ENCODE data around the gene KYNU. TPM values are rescaled to one million over a fixed set of nuclear protein-coding genes. Genes with fewer than 3 reads are reported as not detected.

The KYNU gene
- total and polyA plus RNA-seq, 2 of the 13 experiments (the other 11 are each of a cell fraction or from before 2014, with no cell fraction given) = 21.9 to 68.6 TPM

DNA sequence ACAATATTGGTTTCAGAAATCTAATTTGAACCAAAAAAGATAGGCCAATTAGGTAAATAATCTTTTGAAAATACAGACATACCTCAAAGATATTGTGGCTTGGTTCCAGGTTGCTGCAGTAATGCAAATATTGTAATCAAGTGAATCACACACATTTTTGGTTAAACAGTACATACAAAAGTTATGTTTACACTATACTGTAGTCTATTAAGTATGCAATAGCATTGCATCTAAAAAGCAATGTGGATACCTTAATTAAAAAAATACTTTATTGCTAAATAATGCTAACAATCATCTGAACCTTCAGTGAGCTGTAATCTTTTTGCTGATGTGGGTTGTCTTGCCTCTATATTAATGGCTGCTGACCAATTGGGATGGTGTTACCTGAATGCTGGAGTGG, 67.3 kb downstream of the KYNU start:
- no peak overlapping the region for H2AFZ ChIP-seq (ENCODE audit: low read length)
- H3K79me2 ChIP-seq (ENCODE audit: insufficient read depth, low read length) = no peaks in the 10 kb centered on the region
- TF ChIP-seq, protein P1, sequence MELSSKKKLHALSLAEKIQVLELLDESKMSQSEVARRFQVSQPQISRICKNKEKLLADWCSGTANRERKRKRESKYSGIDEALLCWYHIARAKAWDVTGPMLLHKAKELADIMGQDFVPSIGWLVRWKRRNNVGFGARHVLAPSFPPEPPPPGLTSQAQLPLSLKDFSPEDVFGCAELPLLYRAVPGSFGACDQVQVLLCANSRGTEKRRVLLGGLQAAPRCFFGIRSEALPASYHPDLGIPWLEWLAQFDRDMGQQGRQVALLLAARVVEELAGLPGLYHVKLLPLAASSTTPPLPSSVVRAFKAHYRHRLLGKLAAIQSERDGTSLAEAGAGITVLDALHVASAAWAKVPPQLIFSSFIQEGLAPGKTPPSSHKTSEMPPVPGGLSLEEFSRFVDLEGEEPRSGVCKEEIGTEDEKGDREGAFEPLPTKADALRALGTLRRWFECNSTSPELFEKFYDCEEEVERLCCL (CRISPR knock-in tag; IDR thresholded peaks at IDR 0.05; ENCODE audit: borderline replicate concordance) = no peak
- TF ChIP-seq HMG20A (CRISPR knock-in tag; IDR thresholded peaks at IDR 0.05; ENCODE audit: borderline replicate concordance) = no peak
- no peak for TF ChIP-seq IKZF4 (CRISPR knock-in tag; IDR thresholded peaks at IDR 0.05; ENCODE audit: borderline replicate concordance, low read depth, not compliant biosample characterization)
- TF ChIP-seq ZNF335 (CRISPR knock-in tag; IDR thresholded peaks at IDR 0.05) = no peak
- TF ChIP-seq, protein P2, sequence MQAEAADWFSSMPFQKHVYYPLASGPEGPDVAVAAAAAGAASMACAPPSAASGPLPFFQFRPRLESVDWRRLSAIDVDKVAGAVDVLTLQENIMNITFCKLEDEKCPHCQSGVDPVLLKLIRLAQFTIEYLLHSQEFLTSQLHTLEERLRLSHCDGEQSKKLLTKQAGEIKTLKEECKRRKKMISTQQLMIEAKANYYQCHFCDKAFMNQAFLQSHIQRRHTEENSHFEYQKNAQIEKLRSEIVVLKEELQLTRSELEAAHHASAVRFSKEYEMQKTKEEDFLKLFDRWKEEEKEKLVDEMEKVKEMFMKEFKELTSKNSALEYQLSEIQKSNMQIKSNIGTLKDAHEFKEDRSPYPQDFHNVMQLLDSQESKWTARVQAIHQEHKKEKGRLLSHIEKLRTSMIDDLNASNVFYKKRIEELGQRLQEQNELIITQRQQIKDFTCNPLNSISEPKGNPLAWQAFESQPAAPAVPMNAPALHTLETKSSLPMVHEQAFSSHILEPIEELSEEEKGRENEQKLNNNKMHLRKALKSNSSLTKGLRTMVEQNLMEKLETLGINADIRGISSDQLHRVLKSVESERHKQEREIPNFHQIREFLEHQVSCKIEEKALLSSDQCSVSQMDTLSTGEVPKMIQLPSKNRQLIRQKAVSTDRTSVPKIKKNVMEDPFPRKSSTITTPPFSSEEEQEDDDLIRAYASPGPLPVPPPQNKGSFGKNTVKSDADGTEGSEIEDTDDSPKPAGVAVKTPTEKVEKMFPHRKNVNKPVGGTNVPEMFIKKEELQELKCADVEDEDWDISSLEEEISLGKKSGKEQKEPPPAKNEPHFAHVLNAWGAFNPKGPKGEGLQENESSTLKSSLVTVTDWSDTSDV (CRISPR knock-in tag; IDR thresholded peaks at IDR 0.05) = no peak
- TF ChIP-seq SRY (CRISPR knock-in tag; IDR thresholded peaks at IDR 0.05) = no peak
- TF ChIP-seq ZFP36L2 (CRISPR knock-in tag; IDR thresholded peaks at IDR 0.05) = no peak
- TF ChIP-seq JUN (CRISPR knock-in tag; IDR thresholded peaks at IDR 0.05) = no peak
- no peak for TF ChIP-seq PCBP1 (IDR thresholded peaks at IDR 0.05; ENCODE audit: borderline replicate concordance, low read depth, low read length)
- TF ChIP-seq NFE2L1 (CRISPR knock-in tag; IDR thresholded peaks at IDR 0.05; ENCODE audit: borderline replicate concordance) = no peak
- no peak for TF ChIP-seq SMARCE1 (IDR thresholded peaks at IDR 0.05; ENCODE audit: borderline replicate concordance)
- TF ChIP-seq WIZ (CRISPR knock-in tag; IDR thresholded peaks at IDR 0.05) = no peak
- no peak for TF ChIP-seq JUNB (CRISPR knock-in tag; IDR thresholded peaks at IDR 0.05; ENCODE audit: borderline replicate concordance)
- TF ChIP-seq, protein P3, sequence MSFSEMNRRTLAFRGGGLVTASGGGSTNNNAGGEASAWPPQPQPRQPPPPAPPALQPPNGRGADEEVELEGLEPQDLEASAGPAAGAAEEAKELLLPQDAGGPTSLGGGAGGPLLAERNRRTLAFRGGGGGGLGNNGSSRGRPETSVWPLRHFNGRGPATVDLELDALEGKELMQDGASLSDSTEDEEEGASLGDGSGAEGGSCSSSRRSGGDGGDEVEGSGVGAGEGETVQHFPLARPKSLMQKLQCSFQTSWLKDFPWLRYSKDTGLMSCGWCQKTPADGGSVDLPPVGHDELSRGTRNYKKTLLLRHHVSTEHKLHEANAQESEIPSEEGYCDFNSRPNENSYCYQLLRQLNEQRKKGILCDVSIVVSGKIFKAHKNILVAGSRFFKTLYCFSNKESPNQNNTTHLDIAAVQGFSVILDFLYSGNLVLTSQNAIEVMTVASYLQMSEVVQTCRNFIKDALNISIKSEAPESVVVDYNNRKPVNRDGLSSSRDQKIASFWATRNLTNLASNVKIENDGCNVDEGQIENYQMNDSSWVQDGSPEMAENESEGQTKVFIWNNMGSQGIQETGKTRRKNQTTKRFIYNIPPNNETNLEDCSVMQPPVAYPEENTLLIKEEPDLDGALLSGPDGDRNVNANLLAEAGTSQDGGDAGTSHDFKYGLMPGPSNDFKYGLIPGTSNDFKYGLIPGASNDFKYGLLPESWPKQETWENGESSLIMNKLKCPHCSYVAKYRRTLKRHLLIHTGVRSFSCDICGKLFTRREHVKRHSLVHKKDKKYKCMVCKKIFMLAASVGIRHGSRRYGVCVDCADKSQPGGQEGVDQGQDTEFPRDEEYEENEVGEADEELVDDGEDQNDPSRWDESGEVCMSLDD (CRISPR knock-in tag; IDR thresholded peaks at IDR 0.05; ENCODE audit: borderline replicate concordance) = no peak
- TF ChIP-seq SUZ12 (IDR thresholded peaks at IDR 0.05; ENCODE audit: low read depth, low read length) = no peak
- no peak overlapping the region for H3K4me2 ChIP-seq (ENCODE audit: low read depth, low read length)
- H4K20me1 ChIP-seq (ENCODE audit: insufficient read depth, low read length) = no peaks in the 10 kb centered on the region
- intact Hi-C loops (cut with micrococcal nuclease; ENCODE audit: unreplicated experiment) = no loop called here
- no peak for FAIRE-seq
- in situ Hi-C loops (cut with HindIII; ENCODE audit: extremely low pct_ligation_motif_present, low pct_unique_long_range_greater_than_20kb) = no loop called here
- peaks cover 10 to 24% of the 10 kb centered on the region in 2 experiments; a peak in 4 of 5 replicates for H3K36me3 ChIP-seq (replicated peaks in 1 of 2; ENCODE audit: control insufficient read depth in 1 of 2, insufficient read depth in 2 of 2, low read length in 2 of 2)
- no TSS peak for BruUV-seq (replicated peaks)
- H3K9ac ChIP-seq (ENCODE audit: insufficient read depth, low read depth, low read length) = no peak overlapping the region
- peaks cover 11% of the 10 kb centered on the region for H3K4me1 ChIP-seq (ENCODE audit: insufficient read depth, low read length)
- ATAC-seq = no peak
- no peak overlapping the region for H3K27ac ChIP-seq (ENCODE audit: extremely low read length, insufficient read depth, low read length)
- peaks cover 22% of the 10 kb centered on the region for H3K9me3 ChIP-seq (ENCODE audit: low read length)
- H3K27me3 ChIP-seq (ENCODE audit: control insufficient read depth in 1 of 2, insufficient read depth in 2 of 2, low read length in 2 of 2) = no peaks in the 10 kb centered on the region
- no peak for DNase-seq (ENCODE audit: low spot score)
- no peak overlapping the region for H3K4me3 ChIP-seq (replicated peaks in 1 of 3; ENCODE audit: insufficient read depth in 1 of 3, low read depth in 2 of 3, low read length in 3 of 3)
- ChIA-PET CTCF (ENCODE audit: low intra/inter-chr PET ratio, low total read pairs) (no interaction called here), POLR2A (no interaction called here)

All from HepG2 (cell line).